DND-41 (cell line): ENCODE results near the gene STPG2.
A peak's percentile ranks its signal among the peaks of the same experiment; 100 is the strongest.

Source experiments
- ATAC-seq: fragments of 200-7000 bp; cut with Tn5 transposase; 3 replicates; pipeline ENCODE4 v1.9.1; 2021; ENCODE audit warnings: low read depth; ENCODE audit not compliant: insufficient read depth
- DNase-seq: peaks from one replicate; pipeline ENCODE4 v3.0.0-alpha.2; 2020
- H2AFZ ChIP-seq: 2 replicates; pipeline ENCODE4 v1.6.0; 2012; ENCODE audit warnings: low read depth, low read length
- H3K27ac ChIP-seq: 2 replicates; pipeline ENCODE4 v1.5.1; 2012; ENCODE audit warnings: low read length, inconsistent platforms
- H3K27me3 ChIP-seq: fragments of 200-600 bp; sonication (generic); 2 replicates; pipeline ENCODE4 v1.6.0; 2012; ENCODE audit warnings: low read length, mild to moderate bottlenecking, inconsistent platforms; ENCODE audit not compliant: insufficient read depth, poor library complexity
- H3K36me3 ChIP-seq: 2 replicates; pipeline ENCODE4 v1.5.1; 2012; ENCODE audit warnings: low read length, inconsistent platforms; ENCODE audit not compliant: insufficient read depth
- H3K4me1 ChIP-seq: 2 replicates; pipeline ENCODE4 v1.5.1; 2012; ENCODE audit warnings: mild to moderate bottlenecking, low read length; ENCODE audit not compliant: insufficient read depth
- H3K4me2 ChIP-seq: 2 replicates; pipeline ENCODE4 v1.6.0; 2012; ENCODE audit warnings: mild to moderate bottlenecking, moderate library complexity, low read length, inconsistent platforms; ENCODE audit not compliant: insufficient read depth
- H3K4me3 ChIP-seq, 2 experiments: fragments of 200-600 bp in 1 of 2; shearing (Covaris generic) in 1 of 2; 2 replicates each; pipeline ENCODE4 v1.5.1; 2012 to 2016; ENCODE audit warnings: inconsistent platforms in 2 of 2, low read length in 2 of 2, mild to moderate bottlenecking in 2 of 2, low read depth in 1 of 2, moderate library complexity in 1 of 2
- H3K79me2 ChIP-seq: 2 replicates; pipeline ENCODE4 v1.6.0; 2012; ENCODE audit warnings: low read length, inconsistent platforms; ENCODE audit not compliant: insufficient read depth
- H3K9ac ChIP-seq: 2 replicates; pipeline ENCODE4 v1.6.0; 2012; ENCODE audit warnings: low read depth, mild to moderate bottlenecking, inconsistent platforms, low read length, moderate library complexity
- H3K9me3 ChIP-seq: 2 replicates; pipeline ENCODE4 v1.5.1; 2012; ENCODE audit warnings: low read length, moderate library complexity, mild to moderate bottlenecking, inconsistent platforms; ENCODE audit not compliant: insufficient read depth, severe bottlenecking
- H4K20me1 ChIP-seq: 2 replicates; pipeline ENCODE4 v1.6.0; 2012; ENCODE audit warnings: low read length; ENCODE audit not compliant: insufficient read depth
- EZH2 ChIP-seq: IDR thresholded peaks from 3 replicates; pipeline ENCODE4 v1.6.1; 2012; ENCODE audit warnings: borderline replicate concordance, low read depth, mild to moderate bottlenecking, moderate library complexity, low read length, inconsistent platforms; ENCODE audit not compliant: severe bottlenecking
- TF ChIP-seq, protein P1 (sequence below): IDR thresholded peaks from 2 replicates; pipeline ENCODE4 v1.5.1; 2012; ENCODE audit warnings: borderline replicate concordance, low read length, moderate library complexity, mild to moderate bottlenecking; ENCODE audit not compliant: poor library complexity, severe bottlenecking; ENCODE audit errors: extremely low read depth

STPG2 gene

DNA sequence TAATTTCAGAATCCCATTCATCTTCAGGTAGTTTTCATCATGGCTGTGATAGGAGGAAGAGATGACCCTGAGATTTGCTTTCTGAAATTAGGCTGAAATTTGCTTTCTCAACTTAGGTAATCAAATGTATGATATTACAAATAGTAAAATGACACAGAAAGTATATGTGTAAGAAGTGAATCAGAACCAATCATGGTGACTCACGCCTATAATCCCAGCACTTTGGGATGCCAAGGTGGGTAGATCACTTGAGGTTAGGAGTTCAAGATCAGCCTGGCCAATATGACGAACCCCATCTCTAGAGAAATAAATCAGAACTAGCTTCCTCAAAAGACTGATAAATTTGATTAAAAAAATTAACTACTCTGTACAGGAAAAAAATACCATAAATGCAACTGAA, 555.4 kb downstream of the STPG2 start:
- Histone ChIP-seq H3K4me2 (no peak overlapping the region), H4K20me1 (no peaks in the 10 kb centered on the region), H3K9ac (no peak overlapping the region), H3K27ac (no peak overlapping the region), H2AFZ (no peak overlapping the region), H3K9me3 (no peaks in the 10 kb centered on the region), H3K79me2 (no peaks in the 10 kb centered on the region), H3K36me3 (no peaks in the 10 kb centered on the region), H3K4me1 (peaks cover 5% of the 10 kb centered on the region; the same call in 1 of the 2 replicates), H3K27me3 (no peaks in the 10 kb centered on the region), H3K4me3 (no peak overlapping the region)
- DNase-seq (no peak), ATAC-seq (no peak)
- no peak for TF ChIP-seq EZH2
- TF ChIP-seq, protein P1, sequence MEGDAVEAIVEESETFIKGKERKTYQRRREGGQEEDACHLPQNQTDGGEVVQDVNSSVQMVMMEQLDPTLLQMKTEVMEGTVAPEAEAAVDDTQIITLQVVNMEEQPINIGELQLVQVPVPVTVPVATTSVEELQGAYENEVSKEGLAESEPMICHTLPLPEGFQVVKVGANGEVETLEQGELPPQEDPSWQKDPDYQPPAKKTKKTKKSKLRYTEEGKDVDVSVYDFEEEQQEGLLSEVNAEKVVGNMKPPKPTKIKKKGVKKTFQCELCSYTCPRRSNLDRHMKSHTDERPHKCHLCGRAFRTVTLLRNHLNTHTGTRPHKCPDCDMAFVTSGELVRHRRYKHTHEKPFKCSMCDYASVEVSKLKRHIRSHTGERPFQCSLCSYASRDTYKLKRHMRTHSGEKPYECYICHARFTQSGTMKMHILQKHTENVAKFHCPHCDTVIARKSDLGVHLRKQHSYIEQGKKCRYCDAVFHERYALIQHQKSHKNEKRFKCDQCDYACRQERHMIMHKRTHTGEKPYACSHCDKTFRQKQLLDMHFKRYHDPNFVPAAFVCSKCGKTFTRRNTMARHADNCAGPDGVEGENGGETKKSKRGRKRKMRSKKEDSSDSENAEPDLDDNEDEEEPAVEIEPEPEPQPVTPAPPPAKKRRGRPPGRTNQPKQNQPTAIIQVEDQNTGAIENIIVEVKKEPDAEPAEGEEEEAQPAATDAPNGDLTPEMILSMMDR = no peak

DNA sequence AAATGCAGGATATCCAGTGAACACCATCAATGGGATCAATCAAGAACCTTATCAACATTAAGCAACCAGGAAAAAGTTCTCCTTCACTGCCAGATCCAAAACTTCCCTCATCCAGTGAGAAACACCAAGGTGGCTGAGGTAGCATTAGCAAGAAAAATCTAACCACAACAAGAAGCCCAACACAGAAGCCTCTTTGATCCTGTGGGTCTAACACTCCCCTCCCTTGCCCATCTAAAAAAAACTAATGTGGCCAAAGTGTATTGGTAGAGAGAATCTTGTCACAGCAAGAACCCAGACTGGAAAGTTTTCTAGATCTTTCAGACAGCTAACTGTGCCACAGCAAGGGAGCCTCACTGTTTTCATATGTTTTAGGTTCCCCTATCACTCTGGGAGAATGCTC, 558.0 kb downstream of the STPG2 start:
- no peaks in the 10 kb centered on the region for H3K36me3 ChIP-seq
- peaks cover 5% of the 10 kb centered on the region; the same call in 1 of the 2 replicates for H3K4me1 ChIP-seq
- DNase-seq (peak; percentile 17), ATAC-seq (peak; percentile 82)
- H3K9ac ChIP-seq = no peak overlapping the region
- H3K27me3 ChIP-seq = no peaks in the 10 kb centered on the region
- H3K79me2 ChIP-seq = no peaks in the 10 kb centered on the region
- no peaks in the 10 kb centered on the region for H4K20me1 ChIP-seq
- H3K4me3 ChIP-seq = no peak overlapping the region
- H2AFZ ChIP-seq = no peak overlapping the region
- no peak overlapping the region for H3K4me2 ChIP-seq
- no peak overlapping the region for H3K27ac ChIP-seq
- H3K9me3 ChIP-seq = no peaks in the 10 kb centered on the region
- TF ChIP-seq, protein P1 = no peak
- TF ChIP-seq EZH2 = no peak

DNA sequence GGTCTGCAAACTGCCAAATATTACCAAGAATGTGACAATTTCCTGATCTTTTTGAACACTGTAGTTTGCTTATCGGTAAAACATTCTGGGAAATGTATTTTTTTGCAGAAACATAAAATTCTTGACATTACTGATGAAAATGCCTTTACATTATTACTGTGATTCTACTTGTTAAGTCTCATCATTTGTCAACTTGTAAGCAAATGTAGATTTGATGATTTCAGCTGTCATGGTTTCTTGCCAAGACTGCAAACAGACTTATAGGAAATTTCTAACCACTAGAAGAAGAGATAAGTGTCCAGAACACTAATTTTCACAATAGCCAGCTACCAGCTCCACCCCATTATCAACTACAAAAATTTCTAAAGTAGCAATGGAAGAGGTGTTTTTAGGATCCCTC, 560.4 kb downstream of the STPG2 start:
- TF ChIP-seq EZH2 = no peak
- TF ChIP-seq, protein P1 = no peak
- no peak overlapping the region for H3K9ac ChIP-seq
- no peak overlapping the region for H3K4me2 ChIP-seq
- DNase-seq (no peak), ATAC-seq (no peak)
- no peaks in the 10 kb centered on the region for H4K20me1 ChIP-seq
- H3K79me2 ChIP-seq = no peaks in the 10 kb centered on the region
- no peak overlapping the region for H2AFZ ChIP-seq
- no peaks in the 10 kb centered on the region for H3K36me3 ChIP-seq
- no peaks in the 10 kb centered on the region for H3K9me3 ChIP-seq
- peaks cover 5% of the 10 kb centered on the region; the same call in 1 of the 2 replicates for H3K4me1 ChIP-seq
- no peaks in the 10 kb centered on the region for H3K27me3 ChIP-seq
- H3K4me3 ChIP-seq = no peak overlapping the region
- no peak overlapping the region for H3K27ac ChIP-seq

DNA sequence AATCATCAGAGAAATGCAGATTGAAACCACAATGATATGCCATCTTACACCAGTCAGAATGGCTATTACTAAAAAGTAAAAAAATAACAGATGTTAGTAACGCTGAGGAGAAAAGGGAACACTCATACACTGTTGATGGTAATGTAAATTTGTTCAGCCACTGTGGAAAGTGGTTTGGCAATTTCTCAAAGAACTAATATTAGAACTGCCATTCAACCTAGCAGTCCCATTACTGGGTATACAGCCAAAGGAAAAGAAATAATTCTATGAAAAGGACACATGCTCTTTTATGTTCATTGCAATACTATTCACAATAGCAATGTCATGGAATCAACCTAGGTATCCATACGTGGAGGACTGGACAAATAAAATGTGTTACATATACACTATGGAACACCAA, 566.3 kb downstream of the STPG2 start:
- Histone ChIP-seq H3K4me3 (no peak overlapping the region), H3K9me3 (no peaks in the 10 kb centered on the region), H3K4me2 (no peak overlapping the region), H3K4me1 (no peaks in the 10 kb centered on the region), H3K27ac (no peak overlapping the region), H3K27me3 (no peaks in the 10 kb centered on the region), H4K20me1 (no peaks in the 10 kb centered on the region), H2AFZ (no peak overlapping the region), H3K79me2 (no peaks in the 10 kb centered on the region), H3K36me3 (no peaks in the 10 kb centered on the region), H3K9ac (no peak overlapping the region)
- ATAC-seq = no peak
- no peak for DNase-seq
- TF ChIP-seq, protein P1 = no peak
- no peak for TF ChIP-seq EZH2
